H1 (cell line): ENCODE results near the gene TRAF3IP3. TPM values are rescaled to one million over a fixed set of nuclear protein-coding genes. Genes with fewer than 3 reads are reported as not detected.

Experiments used
- BACH1 ChIP-seq: IDR thresholded peaks from 2 replicates; pipeline ENCODE4 v1.6.1; 2012; ENCODE audit warnings: low read length, improper control_type of control experiment
- BRCA1 ChIP-seq: IDR thresholded peaks from 2 replicates; pipeline ENCODE4 v1.6.1; 2012; ENCODE audit warnings: low read depth, low read length, improper control_type of control experiment
- EZH2 ChIP-seq: fragments of 200-600 bp; sonication (generic); IDR thresholded peaks from 2 replicates; pipeline ENCODE4 v1.7.1; 2012; ENCODE audit warnings: low read depth, mild to moderate bottlenecking, moderate library complexity, low read length, inconsistent platforms; ENCODE audit not compliant: severe bottlenecking
- polyA plus RNA-seq, 7 experiments: library from polyadenylated mRNA; depleted of rRNA in 3 of 7; stranded (reverse) in 5 of 7; unstranded in 2 of 7; fragments of >200 nt in 5 of 7; fragments of 200-250 nt in 2 of 7; gene quantifications; 1 replicate in 5 of 7; 2 replicates in 1 of 7; 4 replicates in 1 of 7; pipeline versions ENCODE4 v1.2.1 to v1.2.3, GENCODE V29; 2011 to 2013; ENCODE audit warnings: missing spikeins in 2 of 7, mixed read lengths in 2 of 7
- total RNA-seq: library from RNA; stranded (reverse); fragmentation: NEBNext Ultra II Directional; extraction: Animal tissue kit (Norgen Biotek cat#: 25700); gene quantifications from 2 replicates; pipeline ENCODE4 v1.2.1, GENCODE V29; 2021

TRAF3IP3 gene
- total and polyA plus RNA-seq, 2 of the 8 experiments (the other 6 are each of a cell fraction or from before 2014, with no cell fraction given) = not detected

- 0 out of 2 replicates have a peak, but pooled peaks have one; percentile 24 for TF ChIP-seq BACH1
- peak; percentile 89 for TF ChIP-seq BRCA1
- no peak for TF ChIP-seq EZH2
Measured at GRCh38 chr1:209784265-209785169, 28.7 kb downstream of the TRAF3IP3 start, which contains the start of gene C1orf74 (continued).
